HepG2 (cell line): ENCODE measurements around the gene EMC9. TPM values are rescaled to one million over a fixed set of nuclear protein-coding genes. Genes with fewer than 3 reads are reported as not detected.

ENCODE experiments used
- AKAP8 ChIP-seq: sonication (generic); formaldehyde crosslinking; IDR thresholded peaks from 2 replicates; pipeline ENCODE4 v1.5.1; 2020; ENCODE audit warnings: mild to moderate bottlenecking, missing genetic modification reagents
- CREB3 ChIP-seq: sonication (generic); formaldehyde crosslinking; IDR thresholded peaks from 2 replicates; pipeline ENCODE4 v1.5.0; 2020; ENCODE audit warnings: missing genetic modification reagents
- FOXC1 ChIP-seq: sonication (generic); formaldehyde crosslinking; IDR thresholded peaks from 2 replicates; pipeline ENCODE4 v1.8.0; 2022; ENCODE audit warnings: mild to moderate bottlenecking, missing genetic modification reagents, borderline replicate concordance
- GATAD1 ChIP-seq: IDR thresholded peaks from 2 replicates; pipeline ENCODE4 v1.6.1; 2016; ENCODE audit warnings: missing genetic modification reagents, missing compliant biosample characterization
- GPN1 ChIP-seq: sonication (generic); formaldehyde crosslinking; IDR thresholded peaks from 2 replicates; pipeline ENCODE4 v1.5.1; 2020; ENCODE audit warnings: missing genetic modification reagents, borderline replicate concordance
- JUNB ChIP-seq: sonication (generic); formaldehyde crosslinking; IDR thresholded peaks from 2 replicates; pipeline ENCODE4 v1.8.0; 2022; ENCODE audit warnings: missing genetic modification reagents, mild to moderate bottlenecking, borderline replicate concordance
- KAT8 ChIP-seq: IDR thresholded peaks from 2 replicates; pipeline ENCODE4 v1.6.1; 2016; ENCODE audit warnings: missing genetic modification reagents, missing compliant biosample characterization
- KLF11 ChIP-seq: IDR thresholded peaks from 2 replicates; pipeline ENCODE4 v1.6.1; 2016; ENCODE audit warnings: missing compliant biosample characterization
- MBNL3 ChIP-seq: fragments of 250-450 bp; sonication (Bioruptor Pico); conservative IDR thresholded peaks from 2 replicates; pipeline ENCODE4 v1.8.0; 2022; ENCODE audit warnings: mild to moderate bottlenecking, inconsistent platforms
- MEF2D ChIP-seq: sonication (generic); formaldehyde crosslinking; IDR thresholded peaks from 2 replicates; pipeline ENCODE4 v1.5.1; 2020; ENCODE audit warnings: mild to moderate bottlenecking, missing genetic modification reagents
- NPAS2 ChIP-seq: sonication (generic); formaldehyde crosslinking; IDR thresholded peaks from 2 replicates; pipeline ENCODE4 v1.8.0; 2022; ENCODE audit warnings: mild to moderate bottlenecking, missing genetic modification reagents, borderline replicate concordance
- PHF20 ChIP-seq: sonication (generic); formaldehyde crosslinking; IDR thresholded peaks from 2 replicates; pipeline ENCODE4 v1.5.0; 2020; ENCODE audit warnings: mild to moderate bottlenecking, missing genetic modification reagents
- SPEN ChIP-seq: sonication (generic); formaldehyde crosslinking; IDR thresholded peaks from 2 replicates; pipeline ENCODE4 v1.5.1; 2020; ENCODE audit warnings: low read depth, mild to moderate bottlenecking, missing genetic modification reagents
- SUZ12 ChIP-seq: fragments of 150-350 bp; IDR thresholded peaks from 2 replicates; pipeline ENCODE4 v1.6.1; 2014; ENCODE audit warnings: low read depth, low read length
- SYNCRIP ChIP-seq: fragments of 200-400 bp; formaldehyde crosslinking; IDR thresholded peaks from 2 replicates; pipeline ENCODE4 v1.6.1; 2018; ENCODE audit warnings: mild to moderate bottlenecking, low read depth, low read length; ENCODE audit not compliant: insufficient read depth
- TARDBP ChIP-seq: sonication (generic); formaldehyde crosslinking; IDR thresholded peaks from 2 replicates; pipeline ENCODE4 v1.8.0; 2022; ENCODE audit warnings: mild to moderate bottlenecking, missing genetic modification reagents
- ZFY ChIP-seq: sonication (generic); formaldehyde crosslinking; IDR thresholded peaks from 2 replicates; pipeline ENCODE4 v1.4.0; 2020; ENCODE audit warnings: missing genetic modification reagents
- ZNF230 ChIP-seq: sonication (generic); formaldehyde crosslinking; IDR thresholded peaks from 2 replicates; pipeline ENCODE4 v1.4.0; 2020; ENCODE audit warnings: mild to moderate bottlenecking, missing genetic modification reagents
- ZNF251 ChIP-seq: sonication (generic); formaldehyde crosslinking; IDR thresholded peaks from 2 replicates; pipeline ENCODE4 v1.9.0; 2021; ENCODE audit warnings: mild to moderate bottlenecking, missing genetic modification reagents
- ZNF264 ChIP-seq: sonication (generic); formaldehyde crosslinking; IDR thresholded peaks from 2 replicates; pipeline ENCODE4 v1.4.0; 2020; ENCODE audit warnings: missing genetic modification reagents
- ZNF546 ChIP-seq: sonication (generic); formaldehyde crosslinking; conservative IDR thresholded peaks from 2 replicates; pipeline ENCODE4 v1.8.1; 2023; ENCODE audit warnings: mild to moderate bottlenecking, missing genetic modification reagents
- ZNF609 ChIP-seq: sonication (generic); formaldehyde crosslinking; IDR thresholded peaks from 2 replicates; pipeline ENCODE4 v1.4.0; 2020; ENCODE audit warnings: mild to moderate bottlenecking, missing genetic modification reagents, borderline replicate concordance
- ZNF619 ChIP-seq: sonication (generic); formaldehyde crosslinking; IDR thresholded peaks from 2 replicates; pipeline ENCODE4 v1.4.0; 2020; ENCODE audit warnings: mild to moderate bottlenecking, missing genetic modification reagents
- ZNF672 ChIP-seq: sonication (generic); formaldehyde crosslinking; IDR thresholded peaks from 2 replicates; pipeline ENCODE4 v1.8.1; 2022; ENCODE audit warnings: missing genetic modification reagents
- ZNF720 ChIP-seq: sonication (generic); formaldehyde crosslinking; IDR thresholded peaks from 2 replicates; pipeline ENCODE4 v1.4.0; 2020; ENCODE audit warnings: missing genetic modification reagents
- polyA plus RNA-seq, 8 experiments: library from polyadenylated mRNA; depleted of rRNA in 3 of 8; stranded (reverse) in 7 of 8; unstranded in 1 of 8; fragments of >200 nt; fragmentation: Illumina TruSeq in 4 of 8; extraction: Trizol in 4 of 8; gene quantifications; 2 replicates each; pipeline versions ENCODE4 v1.2.1 to v1.2.3, GENCODE V29; 2011 to 2016; ENCODE audit warnings: low read depth in 4 of 8, missing spikeins in 1 of 8, mixed read lengths in 1 of 8; ENCODE audit not compliant: insufficient read depth in 1 of 8
- total RNA-seq, 5 experiments: library from RNA; depleted of rRNA; stranded (reverse); fragments of >200 nt; fragmentation: Illumina TruSeq; extraction: Trizol; gene quantifications; 2 replicates each; pipeline ENCODE4 v1.2.3, GENCODE V29; 2016; ENCODE audit warnings: low read depth in 1 of 5

The EMC9 gene
- total and polyA plus RNA-seq, 2 of the 13 experiments (the other 11 are each of a cell fraction or from before 2014, with no cell fraction given), result 60.5 to 78.7 TPM

GRCh38 chr14:24114532-24115421, 26.6 kb downstream of the EMC9 start, which contains the start of the genes DCAF11 and NRL (continued):
- peak; percentile 94 for TF ChIP-seq ZNF264 (CRISPR knock-in tag)
- TF ChIP-seq TARDBP (CRISPR knock-in tag), result peak; percentile 98
- TF ChIP-seq GPN1 (CRISPR knock-in tag), result peak; percentile 98; the same call in 1 of the 2 replicates
- no peak for TF ChIP-seq ZNF251 (CRISPR knock-in tag)
- TF ChIP-seq JUNB (CRISPR knock-in tag), result no peak
- no peak for TF ChIP-seq SYNCRIP
- no peak; the same call in 1 of the 2 replicates for TF ChIP-seq SUZ12
- peak; percentile 93; the same call in 1 of the 2 replicates for TF ChIP-seq ZNF720 (CRISPR knock-in tag)
- TF ChIP-seq MEF2D (CRISPR knock-in tag), result peak; percentile 97
- TF ChIP-seq SPEN (CRISPR knock-in tag), result peak; percentile 98
- TF ChIP-seq MBNL3, result no peak
- peak; percentile 82 for TF ChIP-seq KAT8 (CRISPR knock-in tag)
- no peak for TF ChIP-seq NPAS2
- peak; percentile 30; the same call in 1 of the 2 replicates for TF ChIP-seq ZNF230 (CRISPR knock-in tag)
- peak; percentile 94 for TF ChIP-seq ZNF546 (CRISPR knock-in tag)
- TF ChIP-seq KLF11 (CRISPR knock-in tag), result peak; percentile 59; the same call in 1 of the 2 replicates
- TF ChIP-seq ZFY (CRISPR knock-in tag), result peak; percentile 93
- no peak for TF ChIP-seq PHF20 (CRISPR knock-in tag)
- TF ChIP-seq CREB3 (CRISPR knock-in tag), result peak; percentile 83
- TF ChIP-seq FOXC1, result peak; percentile 85; the same call in 1 of the 2 replicates
- TF ChIP-seq AKAP8, result peak; percentile 96
- peak; percentile 91 for TF ChIP-seq GATAD1 (CRISPR knock-in tag)
- peak; percentile 83 for TF ChIP-seq ZNF609 (CRISPR knock-in tag)
- no peak for TF ChIP-seq ZNF672
- TF ChIP-seq ZNF619 (CRISPR knock-in tag), result peak; percentile 97; the same call in 1 of the 2 replicates
